HEK293 (cell line): ENCODE results near the gene CLCNKA.

Experiments used
- ZBTB8A ChIP-seq: fragments of 450-650 bp; formaldehyde crosslinking; IDR thresholded peaks from 2 replicates; pipeline ENCODE4 v1.5.1; 2016; ENCODE audit warnings: missing biosample characterization, missing genetic modification characterization
- ZNF174 ChIP-seq: fragments of 450-650 bp; formaldehyde crosslinking; IDR thresholded peaks from 2 replicates; pipeline ENCODE4 v1.5.0; 2017; ENCODE audit warnings: missing biosample characterization, mild to moderate bottlenecking, missing genetic modification characterization
- ZNF266 ChIP-seq: fragments of 450-650 bp; formaldehyde crosslinking; IDR thresholded peaks from 2 replicates; pipeline ENCODE4 v1.5.1; 2016; ENCODE audit warnings: missing biosample characterization, missing genetic modification characterization, low read depth
- ZNF274 ChIP-seq, 2 experiments: fragments of 200-500 bp in 1 of 2; fragments of 450-650 bp in 1 of 2; sonication (Bioruptor generic) in 1 of 2; formaldehyde crosslinking in 1 of 2; IDR thresholded peaks; 2 replicates each; pipeline versions ENCODE4 v1.5.1 to v1.6.1; 2014 to 2016; ENCODE audit warnings: borderline replicate concordance in 1 of 2, inconsistent platforms in 1 of 2, low read length in 1 of 2, missing biosample characterization in 1 of 2, missing genetic modification characterization in 1 of 2
- ZNF501 ChIP-seq: fragments of 450-650 bp; formaldehyde crosslinking; IDR thresholded peaks from 2 replicates; pipeline ENCODE4 v1.5.1; 2016; ENCODE audit warnings: missing biosample characterization, missing genetic modification characterization
- ZNF561 ChIP-seq: fragments of 450-650 bp; IDR thresholded peaks from 2 replicates; pipeline ENCODE4 v1.5.1; 2018; ENCODE audit warnings: missing biosample characterization, missing genetic modification characterization, borderline replicate concordance
- ZNF626 ChIP-seq: fragments of 450-650 bp; sonication (Bioruptor Pico); formaldehyde crosslinking; IDR thresholded peaks from 2 replicates; pipeline ENCODE4 v1.5.1; 2018; ENCODE audit warnings: missing biosample characterization, missing genetic modification characterization, inconsistent platforms
- ZNF785 ChIP-seq: fragments of 450-650 bp; formaldehyde crosslinking; IDR thresholded peaks from 2 replicates; pipeline ENCODE4 v1.5.1; 2016; ENCODE audit warnings: missing biosample characterization, missing genetic modification characterization
- TF ChIP-seq, protein P1 (sequence below): fragments of 450-650 bp; formaldehyde crosslinking; IDR thresholded peaks from 2 replicates; pipeline ENCODE4 v1.5.1; 2016; ENCODE audit warnings: missing biosample characterization, missing genetic modification characterization
- TF ChIP-seq, protein P2 (sequence below): fragments of 450-650 bp; formaldehyde crosslinking; IDR thresholded peaks from 2 replicates; pipeline ENCODE4 v1.5.1; 2016; ENCODE audit warnings: missing biosample characterization, missing genetic modification characterization
- TF ChIP-seq, protein P3 (sequence below): fragments of 450-650 bp; formaldehyde crosslinking; conservative IDR thresholded peaks from 2 replicates; pipeline ENCODE4 v1.5.1; 2016; ENCODE audit warnings: low read depth, missing biosample characterization, missing genetic modification characterization

GRCh38 chr1:16018749-16019643 is 2.8 kb upstream of the CLCNKA start:
- TF ChIP-seq, protein P1, sequence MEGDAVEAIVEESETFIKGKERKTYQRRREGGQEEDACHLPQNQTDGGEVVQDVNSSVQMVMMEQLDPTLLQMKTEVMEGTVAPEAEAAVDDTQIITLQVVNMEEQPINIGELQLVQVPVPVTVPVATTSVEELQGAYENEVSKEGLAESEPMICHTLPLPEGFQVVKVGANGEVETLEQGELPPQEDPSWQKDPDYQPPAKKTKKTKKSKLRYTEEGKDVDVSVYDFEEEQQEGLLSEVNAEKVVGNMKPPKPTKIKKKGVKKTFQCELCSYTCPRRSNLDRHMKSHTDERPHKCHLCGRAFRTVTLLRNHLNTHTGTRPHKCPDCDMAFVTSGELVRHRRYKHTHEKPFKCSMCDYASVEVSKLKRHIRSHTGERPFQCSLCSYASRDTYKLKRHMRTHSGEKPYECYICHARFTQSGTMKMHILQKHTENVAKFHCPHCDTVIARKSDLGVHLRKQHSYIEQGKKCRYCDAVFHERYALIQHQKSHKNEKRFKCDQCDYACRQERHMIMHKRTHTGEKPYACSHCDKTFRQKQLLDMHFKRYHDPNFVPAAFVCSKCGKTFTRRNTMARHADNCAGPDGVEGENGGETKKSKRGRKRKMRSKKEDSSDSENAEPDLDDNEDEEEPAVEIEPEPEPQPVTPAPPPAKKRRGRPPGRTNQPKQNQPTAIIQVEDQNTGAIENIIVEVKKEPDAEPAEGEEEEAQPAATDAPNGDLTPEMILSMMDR (tag by site-specific recombination): no peak
- TF ChIP-seq ZNF174 (no peak), ZNF266 (tag by site-specific recombination) (no peak), ZNF561 (no peak), ZNF626 (tag by site-specific recombination) (no peak), ZBTB8A (tag by site-specific recombination) (no peak), ZNF274 (IDR thresholded peaks at IDR 0.05; ENCODE audit: low read length) (no peak), ZNF274 (tag by site-specific recombination; IDR thresholded peaks at IDR 0.05; ENCODE audit: borderline replicate concordance) (no peak), ZNF785 (tag by site-specific recombination) (no peak), ZNF501 (no peak)
- TF ChIP-seq, protein P2, sequence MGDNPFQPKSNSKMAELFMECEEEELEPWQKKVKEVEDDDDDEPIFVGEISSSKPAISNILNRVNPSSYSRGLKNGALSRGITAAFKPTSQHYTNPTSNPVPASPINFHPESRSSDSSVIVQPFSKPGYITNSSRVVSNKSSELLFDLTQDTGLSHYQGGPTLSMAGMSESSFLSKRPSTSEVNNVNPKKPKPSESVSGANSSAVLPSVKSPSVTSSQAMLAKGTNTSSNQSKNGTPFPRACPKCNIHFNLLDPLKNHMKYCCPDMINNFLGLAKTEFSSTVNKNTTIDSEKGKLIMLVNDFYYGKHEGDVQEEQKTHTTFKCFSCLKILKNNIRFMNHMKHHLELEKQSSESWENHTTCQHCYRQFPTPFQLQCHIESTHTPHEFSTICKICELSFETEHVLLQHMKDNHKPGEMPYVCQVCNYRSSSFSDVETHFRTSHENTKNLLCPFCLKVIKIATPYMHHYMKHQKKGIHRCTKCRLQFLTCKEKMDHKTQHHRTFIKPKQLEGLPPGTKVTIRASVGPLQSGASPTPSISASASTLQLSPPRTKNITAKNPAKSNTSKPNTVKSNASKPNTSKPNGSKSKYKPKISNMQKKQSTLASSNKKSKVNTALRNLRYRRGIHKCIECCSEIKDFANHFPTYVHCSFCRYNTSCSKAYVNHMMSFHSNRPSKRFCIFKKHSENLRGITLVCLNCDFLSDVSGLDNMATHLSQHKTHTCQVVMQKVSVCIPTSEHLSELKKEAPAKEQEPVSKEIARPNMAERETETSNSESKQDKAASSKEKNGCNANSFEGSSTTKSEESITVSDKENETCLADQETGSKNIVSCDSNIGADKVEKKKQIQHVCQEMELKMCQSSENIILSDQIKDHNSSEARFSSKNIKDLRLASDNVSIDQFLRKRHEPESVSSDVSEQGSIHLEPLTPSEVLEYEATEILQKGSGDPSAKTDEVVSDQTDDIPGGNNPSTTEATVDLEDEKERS (tag by site-specific recombination): no peak
- TF ChIP-seq, protein P3, sequence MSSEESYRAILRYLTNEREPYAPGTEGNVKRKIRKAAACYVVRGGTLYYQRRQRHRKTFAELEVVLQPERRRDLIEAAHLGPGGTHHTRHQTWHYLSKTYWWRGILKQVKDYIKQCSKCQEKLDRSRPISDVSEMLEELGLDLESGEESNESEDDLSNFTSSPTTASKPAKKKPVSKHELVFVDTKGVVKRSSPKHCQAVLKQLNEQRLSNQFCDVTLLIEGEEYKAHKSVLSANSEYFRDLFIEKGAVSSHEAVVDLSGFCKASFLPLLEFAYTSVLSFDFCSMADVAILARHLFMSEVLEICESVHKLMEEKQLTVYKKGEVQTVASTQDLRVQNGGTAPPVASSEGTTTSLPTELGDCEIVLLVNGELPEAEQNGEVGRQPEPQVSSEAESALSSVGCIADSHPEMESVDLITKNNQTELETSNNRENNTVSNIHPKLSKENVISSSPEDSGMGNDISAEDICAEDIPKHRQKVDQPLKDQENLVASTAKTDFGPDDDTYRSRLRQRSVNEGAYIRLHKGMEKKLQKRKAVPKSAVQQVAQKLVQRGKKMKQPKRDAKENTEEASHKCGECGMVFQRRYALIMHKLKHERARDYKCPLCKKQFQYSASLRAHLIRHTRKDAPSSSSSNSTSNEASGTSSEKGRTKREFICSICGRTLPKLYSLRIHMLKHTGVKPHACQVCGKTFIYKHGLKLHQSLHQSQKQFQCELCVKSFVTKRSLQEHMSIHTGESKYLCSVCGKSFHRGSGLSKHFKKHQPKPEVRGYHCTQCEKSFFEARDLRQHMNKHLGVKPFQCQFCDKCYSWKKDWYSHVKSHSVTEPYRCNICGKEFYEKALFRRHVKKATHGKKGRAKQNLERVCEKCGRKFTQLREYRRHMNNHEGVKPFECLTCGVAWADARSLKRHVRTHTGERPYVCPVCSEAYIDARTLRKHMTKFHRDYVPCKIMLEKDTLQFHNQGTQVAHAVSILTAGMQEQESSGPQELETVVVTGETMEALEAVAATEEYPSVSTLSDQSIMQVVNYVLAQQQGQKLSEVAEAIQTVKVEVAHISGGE (tag by site-specific recombination): no peak
